Activated naive CD4-positive, alpha-beta T cell treated with anti-CD3 and anti-CD28 coated beads, Interleukin-2, amount 50 U/mL, for 16 hours (primary cell): ENCODE data around the gene TMEM184A.

ENCODE experiments used
- DNase-seq: peaks from one replicate; pipeline ENCODE4 v3.0.0-alpha.2; 2020

The TMEM184A gene

GRCh38 chr7:1555813-1556543 is at the start of gene TMEM184A:
TMEM184A (minus strand) TSS chr7:1556205; CDS start chr7:1555484, 721 bp downstream.
- DNase-seq: peak; percentile 56

GRCh38 chr7:1604383-1604782 is 48.4 kb upstream of the TMEM184A start:
- DNase-seq: no peak

DNA sequence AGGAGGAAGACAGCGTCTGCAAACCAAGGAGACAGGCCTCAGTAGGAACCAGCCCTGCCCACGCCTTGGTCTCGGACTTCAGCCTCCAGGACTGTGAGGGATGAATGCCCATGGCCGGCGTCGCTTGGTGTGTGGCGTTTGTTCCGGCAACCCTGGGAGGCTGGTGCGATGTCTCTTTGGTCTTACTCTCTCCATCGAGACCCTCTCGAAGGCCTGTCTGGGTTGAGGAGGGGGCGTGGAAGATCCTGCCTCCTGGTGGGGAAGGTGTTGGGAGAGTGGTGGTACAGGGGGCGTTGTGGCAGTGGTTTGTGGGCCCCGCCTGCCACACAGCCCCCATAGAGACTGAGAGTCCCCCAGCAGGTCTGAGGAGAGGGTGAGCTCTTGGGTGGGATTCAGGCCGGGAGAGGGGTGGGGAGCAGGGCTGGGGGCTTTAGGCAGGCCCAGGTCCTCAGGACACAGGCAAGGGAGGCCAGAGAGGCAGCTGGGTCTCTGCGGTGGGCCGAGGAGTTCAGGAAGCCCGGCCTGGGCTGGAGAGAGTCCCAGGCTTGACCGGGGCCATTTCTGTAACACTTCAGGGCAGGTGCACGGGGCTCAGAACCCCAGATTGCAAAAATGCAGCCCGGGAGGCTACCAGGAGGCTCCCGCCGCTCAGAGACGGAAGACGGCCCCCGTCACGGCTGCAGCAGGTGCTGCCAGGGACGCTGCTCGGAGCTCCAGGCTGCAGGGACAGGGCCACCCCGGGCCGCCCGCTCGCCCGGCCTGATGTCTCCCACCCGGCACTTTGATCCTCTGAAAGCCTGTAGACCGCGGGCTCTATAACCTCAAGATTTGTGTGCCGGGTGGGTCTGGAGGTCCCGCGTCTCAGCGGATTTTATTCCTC is 47.6 kb upstream of the TMEM184A start:
- DNase-seq: no peak

- no peak for DNase-seq
These were observed 46.4 kb upstream of the TMEM184A start for GRCh38 chr7:1602386-1602785.

- DNase-seq: no peak
These were observed 46.0 kb upstream of the TMEM184A start for GRCh38 chr7:1601956-1602355.

- no peak for DNase-seq
These were observed 43.8 kb upstream of the TMEM184A start for GRCh38 chr7:1599640-1600395.

DNA sequence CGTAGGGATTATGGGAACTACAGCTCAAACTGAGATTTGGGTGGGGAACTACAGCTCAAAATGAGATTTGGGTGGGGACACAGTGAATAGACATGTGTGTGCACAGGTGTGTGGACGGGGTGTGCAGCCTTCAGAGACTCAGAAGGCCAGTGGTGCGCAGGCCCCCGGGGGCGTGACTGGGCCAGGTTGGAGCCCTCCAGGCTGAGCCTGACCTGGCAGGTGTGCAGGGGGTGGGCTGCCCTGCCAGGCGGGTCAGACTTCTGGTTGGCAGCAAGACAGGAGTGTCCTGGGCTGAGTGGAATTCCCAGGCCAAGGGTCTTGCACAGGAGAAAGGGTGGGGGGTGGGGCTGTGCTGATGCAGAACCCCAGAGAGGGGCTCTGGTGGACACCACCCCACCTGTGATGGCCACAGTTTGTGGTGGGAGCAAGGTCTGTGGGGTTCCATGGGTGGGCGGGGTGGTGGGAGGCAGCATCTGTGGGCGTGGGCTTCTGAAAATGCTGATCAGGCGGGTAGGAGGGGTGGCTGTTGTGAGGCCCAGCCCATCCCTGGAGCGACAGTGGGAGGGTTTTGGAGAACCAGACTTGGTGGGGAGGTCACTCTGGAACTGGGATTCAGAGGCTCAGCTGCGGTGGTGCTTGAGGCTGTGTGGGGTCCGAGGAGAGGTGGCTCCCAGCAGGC is 43.1 kb upstream of the TMEM184A start:
- no peak for DNase-seq

DNA sequence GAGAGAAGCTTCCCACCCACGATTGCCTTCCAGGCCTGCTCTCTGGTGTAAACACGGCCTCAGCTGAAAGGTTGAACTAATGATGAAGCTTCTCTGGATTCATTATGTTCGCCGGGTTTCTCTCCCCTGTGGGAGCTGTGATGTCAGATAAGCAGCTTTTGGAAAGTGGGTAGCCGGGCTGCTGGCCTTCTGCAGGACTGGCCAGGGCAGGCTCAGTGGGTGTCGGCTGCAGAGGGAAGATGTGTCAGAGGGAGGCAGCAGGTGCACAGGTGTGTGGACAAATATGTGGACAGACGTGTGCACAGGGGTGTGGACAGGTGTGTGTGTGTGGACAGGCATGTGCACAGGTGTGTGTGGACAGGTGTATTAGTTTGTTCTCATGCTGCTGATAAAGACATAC is 42.3 kb upstream of the TMEM184A start:
- DNase-seq: no peak

DNA sequence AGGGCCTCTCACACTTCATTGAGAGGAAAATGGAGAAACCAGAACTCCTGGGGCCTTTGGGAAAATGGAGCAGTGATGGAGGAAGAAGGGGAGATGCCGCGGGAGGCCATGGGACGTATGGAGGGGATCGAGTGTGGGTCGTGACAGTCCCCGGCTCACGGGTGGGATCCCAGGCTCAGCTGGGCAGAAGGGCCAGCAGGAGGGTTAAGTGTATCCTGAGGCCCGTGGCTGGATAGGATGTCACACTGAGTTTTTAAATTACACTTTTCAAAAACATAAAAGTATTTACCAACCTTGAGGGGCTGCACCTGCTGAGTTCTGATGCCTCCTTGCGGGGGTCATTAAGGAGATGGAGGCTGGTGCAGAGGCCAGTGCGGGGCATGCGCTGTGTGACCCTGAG is 41.8 kb upstream of the TMEM184A start:
- no peak for DNase-seq

DNA sequence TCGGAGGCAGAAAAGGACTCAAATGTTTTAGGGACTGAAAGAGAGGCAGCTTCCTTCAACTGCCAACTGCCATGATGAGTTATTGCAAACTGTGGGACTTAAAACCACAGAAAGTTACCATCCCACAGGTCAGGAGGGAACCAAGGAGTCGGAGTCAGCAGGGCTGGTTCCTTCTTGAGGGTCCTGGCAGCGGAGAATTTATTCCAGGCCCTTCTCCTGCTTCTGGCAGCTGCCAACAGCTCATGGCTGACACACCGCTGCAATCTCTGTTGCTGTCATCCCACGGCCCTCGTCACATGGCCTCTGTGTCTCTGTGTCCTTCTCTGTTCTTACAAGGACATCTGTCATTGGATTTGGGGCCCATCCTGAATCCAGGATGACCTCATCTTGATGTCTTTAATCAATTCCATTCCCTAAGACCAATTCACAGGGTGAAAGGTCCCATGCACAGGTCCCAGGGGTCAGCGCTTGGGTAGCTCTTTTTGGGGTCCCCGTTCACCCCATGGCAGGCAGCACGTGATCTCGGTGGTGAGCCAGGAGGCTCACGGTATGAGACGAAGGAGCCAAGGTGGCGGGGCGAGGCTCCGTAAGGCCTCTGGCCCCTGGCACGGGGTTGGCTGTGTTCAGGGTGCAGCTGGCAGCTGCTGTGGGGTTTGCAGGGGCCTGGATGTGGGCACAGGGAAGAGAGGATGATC is 41.2 kb upstream of the TMEM184A start:
- DNase-seq: no peak

GRCh38 chr7:1596181-1597043 is 40.4 kb upstream of the TMEM184A start:
- DNase-seq: no peak

DNA sequence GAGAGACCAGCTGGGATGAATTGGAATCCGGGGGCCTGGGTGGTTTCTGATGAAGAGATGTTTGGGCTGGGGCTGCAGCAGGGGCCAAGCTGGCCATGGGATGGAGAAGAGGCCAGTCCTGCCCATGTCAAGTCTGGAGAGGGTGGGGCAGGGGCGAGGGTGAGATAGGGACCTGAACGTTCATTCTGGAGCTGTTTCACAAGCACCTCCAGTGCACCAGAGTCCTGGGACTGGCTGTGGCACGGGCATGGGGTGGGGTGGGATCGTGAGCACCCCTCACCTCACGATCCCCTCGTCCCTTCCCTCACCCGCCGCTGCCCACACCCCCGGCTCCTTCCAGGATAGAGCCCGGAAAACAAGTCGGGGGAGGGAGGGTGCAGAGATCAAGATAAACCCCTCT is 39.6 kb upstream of the TMEM184A start:
- no peak for DNase-seq

DNA sequence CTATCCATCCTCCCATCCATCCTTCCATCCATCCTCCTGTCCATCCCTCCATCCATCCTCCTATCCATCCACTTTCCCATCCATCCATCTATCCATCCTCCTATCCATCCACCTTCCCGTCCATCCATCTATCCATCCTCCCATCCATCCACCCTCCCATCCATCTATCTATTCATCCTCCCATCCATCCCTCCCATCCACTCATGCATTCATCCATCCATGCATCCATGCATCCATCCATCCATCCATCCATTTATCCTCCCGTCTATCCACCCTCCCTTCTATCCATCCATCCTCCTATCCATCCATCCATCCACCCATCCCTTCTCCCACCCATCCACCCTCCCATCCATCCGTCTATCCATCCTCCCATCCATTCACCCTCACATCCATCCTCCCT is 39.0 kb upstream of the TMEM184A start:
- no peak for DNase-seq

- no peak for DNase-seq
These were observed 38.0 kb upstream of the TMEM184A start for GRCh38 chr7:1593904-1594421.

DNA sequence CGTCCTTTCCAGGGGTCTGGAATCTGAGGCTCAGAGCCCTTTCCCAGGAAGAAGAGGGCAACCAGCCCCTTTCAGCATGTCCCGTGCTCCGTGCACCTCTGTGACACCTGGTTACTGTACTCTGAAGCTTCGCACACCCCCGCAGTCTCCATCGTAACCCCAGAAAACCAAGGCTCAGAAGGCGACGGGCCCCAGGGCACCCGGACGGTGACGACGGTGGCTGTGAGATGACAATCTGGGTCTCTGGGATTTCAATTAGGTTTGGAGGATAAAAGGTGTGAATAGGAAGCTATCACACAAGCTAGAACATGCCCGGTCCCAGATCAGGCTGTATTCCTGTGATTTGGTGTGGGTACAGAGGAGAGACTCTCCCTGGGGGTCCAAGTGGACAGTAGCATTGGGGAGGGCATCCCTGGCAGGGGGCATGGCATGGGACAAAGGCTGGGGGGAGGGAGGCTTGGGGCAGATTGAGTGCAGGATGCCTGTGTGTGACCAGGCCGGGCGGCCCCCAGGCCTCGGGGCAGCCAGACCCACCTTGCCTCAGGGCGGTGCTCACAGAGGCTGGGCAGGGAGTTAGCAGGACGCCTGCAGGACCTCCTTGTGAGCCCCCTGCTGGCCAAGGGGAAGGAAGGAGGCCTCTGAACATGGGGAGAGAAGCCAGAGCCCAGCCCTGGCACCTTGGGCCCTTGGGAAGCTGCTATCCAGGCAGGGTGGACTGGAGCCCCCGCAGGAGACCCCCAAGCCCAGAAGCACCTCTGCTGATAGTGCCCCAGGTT is 37.3 kb upstream of the TMEM184A start:
- no peak for DNase-seq

GRCh38 chr7:1592299-1592871 is 36.4 kb upstream of the TMEM184A start:
- peak; percentile 22 for DNase-seq

GRCh38 chr7:1591876-1592275 is 35.9 kb upstream of the TMEM184A start:
- DNase-seq: no peak

DNA sequence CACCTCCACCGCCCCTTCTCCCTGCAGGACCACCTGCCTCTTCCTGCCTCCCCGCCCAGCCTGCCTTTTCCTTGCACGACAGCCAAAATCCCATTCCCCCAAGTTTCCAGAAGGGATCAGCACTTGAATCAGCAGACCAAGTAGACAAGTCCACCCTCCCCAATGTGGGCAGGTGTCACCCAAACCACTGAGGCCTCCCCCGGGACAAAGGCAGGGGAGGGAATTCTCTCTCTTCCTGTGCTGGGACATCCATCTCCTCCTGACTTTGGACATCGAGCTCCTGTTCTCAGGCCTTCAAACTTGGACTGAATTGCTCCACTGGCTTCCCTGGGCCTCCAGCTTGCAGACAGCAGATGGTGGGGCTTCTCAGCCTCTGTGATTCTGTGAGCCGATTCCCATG is 35.4 kb upstream of the TMEM184A start:
- DNase-seq: no peak

DNA sequence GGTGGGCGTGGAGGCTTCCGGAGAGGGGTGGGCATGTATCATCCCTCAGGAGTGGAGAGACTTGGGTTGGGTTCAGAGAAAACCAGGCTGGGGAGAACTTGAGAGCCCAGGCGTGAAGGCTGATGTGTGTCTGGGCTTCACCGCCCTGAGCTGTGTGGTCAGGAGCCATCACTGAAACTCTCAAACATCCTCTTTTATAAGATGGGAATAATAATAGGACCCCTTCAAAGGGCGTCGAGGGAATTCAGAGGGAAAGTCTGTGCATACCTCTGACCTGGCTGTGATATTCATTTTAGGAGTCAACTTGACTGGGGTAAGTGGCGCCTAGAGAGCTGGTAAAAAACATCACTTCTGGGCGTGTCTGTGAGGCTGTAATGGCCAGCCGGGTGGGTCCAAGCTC is 34.9 kb upstream of the TMEM184A start:
- no peak for DNase-seq

- no peak for DNase-seq
These were observed 34.5 kb upstream of the TMEM184A start for GRCh38 chr7:1590476-1590875.
